ENCODE measurements around the gene ANXA5. TPM values are rescaled to one million over a fixed set of nuclear protein-coding genes. Genes with fewer than 3 reads are reported as not detected.

ANXA5 gene
- total and polyA plus RNA-seq, 9 of the 15 experiments (the other 6 are each of a cell fraction or from before 2014, with no cell fraction given) = 49.9 to 131 (median 84.5) TPM

GRCh38 chr4:121656269-121656641, 40.5 kb downstream of the ANXA5 start (continued):
- no peak for TF ChIP-seq TCF15 (CRISPR knock-in tag; IDR thresholded peaks at IDR 0.05)
- TF ChIP-seq ZNF3 (CRISPR knock-in tag; IDR thresholded peaks at IDR 0.05) = no peak
- TF ChIP-seq TCF7 (IDR thresholded peaks at IDR 0.05; ENCODE audit: borderline replicate concordance) = no peak
- no peak for TF ChIP-seq RBM15 (IDR thresholded peaks at IDR 0.05; ENCODE audit: insufficient read depth, low read length)
- no peak for TF ChIP-seq XRCC5 (IDR thresholded peaks at IDR 0.05; ENCODE audit: low read depth, low read length)
- no peak for TF ChIP-seq TEAD2 (tag; IDR thresholded peaks at IDR 0.05)
- no peak for TF ChIP-seq GTF2F1 (IDR thresholded peaks at IDR 0.05; ENCODE audit: low read depth, low read length)
- TF ChIP-seq TOE1 (IDR thresholded peaks at IDR 0.05; ENCODE audit: borderline replicate concordance) = peak; percentile 54; the same call in 1 of the 2 replicates
- TF ChIP-seq TOE1 (CRISPR knock-in tag; IDR thresholded peaks at IDR 0.05; ENCODE audit: borderline replicate concordance, low read depth) = no peak
- no peak for TF ChIP-seq RBBP5 (IDR thresholded peaks at IDR 0.05; ENCODE audit: borderline replicate concordance, insufficient read depth, low read length, poor library complexity, severe bottlenecking)
- TF ChIP-seq CBX2 (IDR thresholded peaks at IDR 0.05; ENCODE audit: insufficient read depth, low read length, poor library complexity, severe bottlenecking) = no peak
- TF ChIP-seq MYC (IDR thresholded peaks at IDR 0.05; ENCODE audit: low read depth, low read length) = no peak
- no peak for TF ChIP-seq MYC (CRISPR knock-in tag; IDR thresholded peaks at IDR 0.05; ENCODE audit: borderline replicate concordance, low read depth)
- TF ChIP-seq RBM34 (IDR thresholded peaks at IDR 0.05; ENCODE audit: borderline replicate concordance, insufficient read depth, low read length) = no peak
- no peak for TF ChIP-seq ATF1 (CRISPR knock-in tag; IDR thresholded peaks at IDR 0.05)
- peak; percentile 59 for TF ChIP-seq ATF1 (tag; IDR thresholded peaks at IDR 0.05)
- TF ChIP-seq CREM (IDR thresholded peaks at IDR 0.05; ENCODE audit: low read depth) = 0 out of 2 replicates have a peak, but pooled peaks have one; percentile 25
- no peak for TF ChIP-seq GTF2B (IDR thresholded peaks at IDR 0.05; ENCODE audit: extremely low read depth, insufficient read length)
- TF ChIP-seq SMAD2 (IDR thresholded peaks at IDR 0.05; ENCODE audit: low read depth, low read length) = no peak
- no peak for TF ChIP-seq CREB5 (CRISPR knock-in tag; IDR thresholded peaks at IDR 0.05)
- TF ChIP-seq NCOA4 (IDR thresholded peaks at IDR 0.05; ENCODE audit: partially characterized antibody) = no peak
- TF ChIP-seq STAT5B (CRISPR knock-in tag; IDR thresholded peaks at IDR 0.05) = no peak
- no peak for TF ChIP-seq PHB2 (IDR thresholded peaks at IDR 0.05; ENCODE audit: low read depth)
- no peak for TF ChIP-seq NR3C1 (CRISPR knock-in tag; IDR thresholded peaks at IDR 0.05)
- no peak for TF ChIP-seq EGR1 (conservative IDR thresholded peaks at IDR 0.05)
